SJCRH30 (cell line): ENCODE data around the gene TRIM10. TPM values are rescaled to one million over a fixed set of nuclear protein-coding genes. Genes with fewer than 3 reads are reported as not detected.

ENCODE experiments used
- DNase-seq, 2 experiments: peaks; one replicate each; pipeline ENCODE4 v3.0.0-alpha.2; 2015 to 2020
- H3K27ac ChIP-seq: fragments of 250-450 bp; sonication (Bioruptor Pico); 2 replicates; pipeline ENCODE4 v1.5.1; 2020; ENCODE audit warnings: mild to moderate bottlenecking, moderate library complexity
- H3K27me3 ChIP-seq: fragments of 250-450 bp; sonication (Bioruptor Pico); 2 replicates; pipeline ENCODE4 v1.5.1; 2020; ENCODE audit warnings: mild to moderate bottlenecking, moderate library complexity
- H3K36me3 ChIP-seq: fragments of 250-450 bp; sonication (Bioruptor Pico); 2 replicates; pipeline ENCODE4 v1.5.1; 2020; ENCODE audit warnings: mild to moderate bottlenecking, moderate library complexity
- H3K4me1 ChIP-seq: fragments of 250-450 bp; sonication (Bioruptor Pico); 2 replicates; pipeline ENCODE4 v1.5.1; 2020; ENCODE audit warnings: mild to moderate bottlenecking, moderate library complexity
- H3K4me3 ChIP-seq: fragments of 250-450 bp; sonication (Bioruptor Pico); 2 replicates; pipeline ENCODE4 v1.5.1; 2020; ENCODE audit warnings: mild to moderate bottlenecking, moderate library complexity
- H3K9me3 ChIP-seq: fragments of 250-450 bp; sonication (Bioruptor Pico); replicated peaks from 2 replicates; pipeline ENCODE4 v1.5.1; 2020; ENCODE audit warnings: mild to moderate bottlenecking, moderate library complexity
- total RNA-seq: library from RNA; depleted of rRNA; stranded (reverse); fragments of >200 nt; shearing (Covaris generic); gene quantifications from 2 replicates; pipeline ENCODE4 v1.2.3, GENCODE V29; 2014; rRNA removed

The TRIM10 gene
- total RNA-seq, 1 experiment from 2014 or later = not detected

DNA sequence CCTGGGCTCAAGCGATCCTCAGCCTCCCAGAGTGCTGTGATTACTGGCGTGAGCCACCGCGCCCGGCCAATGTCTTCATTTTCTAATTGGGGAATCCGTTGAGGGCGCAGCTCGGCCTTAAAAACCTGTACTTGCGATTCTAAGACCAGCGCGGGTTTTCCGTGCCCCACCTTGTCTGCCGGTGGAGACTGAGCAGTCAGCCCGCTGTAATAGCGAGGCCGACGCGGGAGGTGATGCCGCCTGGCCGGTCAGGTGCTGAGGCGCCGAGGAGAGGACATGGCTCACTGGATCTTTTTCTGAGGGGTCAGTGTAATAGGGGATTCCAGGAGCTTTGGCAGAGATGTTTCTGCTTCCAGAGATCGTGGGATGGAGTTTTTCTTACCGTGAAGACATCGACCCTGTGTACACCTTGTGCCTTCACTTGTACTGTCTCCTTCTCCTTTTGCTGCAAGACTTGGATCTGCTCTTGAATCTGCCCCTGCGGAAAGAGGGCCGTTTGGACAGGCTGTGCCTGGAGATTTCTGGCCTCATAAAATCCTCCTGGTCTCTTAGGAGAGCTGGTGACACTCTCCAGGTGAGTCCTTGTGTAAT is 49.6 kb downstream of the TRIM10 start:
- DNase-seq = no peak
- Histone ChIP-seq H3K4me3 (no peak overlapping the region), H3K4me1 (no peaks in the 10 kb centered on the region), H3K27me3 (peaks cover 4% of the 10 kb centered on the region; the same call in 1 of the 2 replicates), H3K27ac (no peak overlapping the region), H3K9me3 (no peaks in the 10 kb centered on the region), H3K36me3 (no peaks in the 10 kb centered on the region)

DNA sequence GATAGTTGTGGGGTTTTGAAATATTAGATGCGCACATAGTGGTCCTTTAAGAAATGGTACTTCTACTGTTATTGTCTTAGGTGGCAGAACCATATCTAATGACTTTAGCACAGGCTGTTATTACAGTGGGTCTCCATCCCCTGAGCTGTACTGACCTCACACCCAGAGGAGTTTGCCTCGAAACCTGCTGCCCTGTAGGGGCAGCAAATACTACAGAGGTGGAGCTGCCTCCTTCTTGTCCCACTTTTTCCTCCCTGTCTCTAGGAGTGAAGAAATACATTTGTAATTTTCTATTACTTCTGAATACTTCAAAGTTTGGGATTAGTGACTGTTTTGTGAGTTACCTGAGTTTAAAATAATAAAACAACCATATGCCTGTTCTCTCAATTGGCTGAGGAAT is 56.4 kb downstream of the TRIM10 start:
- no peak for DNase-seq
- Histone ChIP-seq H3K36me3 (no peaks in the 10 kb centered on the region), H3K4me3 (no peak overlapping the region), H3K9me3 (no peaks in the 10 kb centered on the region), H3K27me3 (no peaks in the 10 kb centered on the region), H3K27ac (no peak overlapping the region), H3K4me1 (0 out of 2 replicates have a peak, but pooled peaks cover 4% of the 10 kb centered on the region)

DNA sequence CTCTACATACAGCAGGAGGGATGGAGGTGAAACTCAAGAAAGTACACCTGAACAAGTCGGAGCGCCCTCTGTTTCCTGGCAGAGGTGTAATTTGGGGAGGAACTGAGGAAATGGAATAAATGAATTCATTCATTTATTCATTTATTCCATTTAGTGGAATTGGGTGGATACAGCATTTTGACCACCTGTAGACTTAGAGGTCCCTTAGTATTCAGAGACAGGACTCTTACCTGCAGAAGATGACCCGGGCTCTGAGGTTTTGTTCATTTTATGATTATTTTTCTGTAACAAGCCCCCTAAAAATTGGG is 57.2 kb downstream of the TRIM10 start:
- Histone ChIP-seq H3K27ac (no peak overlapping the region), H3K9me3 (no peaks in the 10 kb centered on the region), H3K4me1 (0 out of 2 replicates have a peak, but pooled peaks cover 4% of the 10 kb centered on the region), H3K4me3 (no peak overlapping the region), H3K36me3 (no peaks in the 10 kb centered on the region), H3K27me3 (no peaks in the 10 kb centered on the region)
- DNase-seq = no peak

DNA sequence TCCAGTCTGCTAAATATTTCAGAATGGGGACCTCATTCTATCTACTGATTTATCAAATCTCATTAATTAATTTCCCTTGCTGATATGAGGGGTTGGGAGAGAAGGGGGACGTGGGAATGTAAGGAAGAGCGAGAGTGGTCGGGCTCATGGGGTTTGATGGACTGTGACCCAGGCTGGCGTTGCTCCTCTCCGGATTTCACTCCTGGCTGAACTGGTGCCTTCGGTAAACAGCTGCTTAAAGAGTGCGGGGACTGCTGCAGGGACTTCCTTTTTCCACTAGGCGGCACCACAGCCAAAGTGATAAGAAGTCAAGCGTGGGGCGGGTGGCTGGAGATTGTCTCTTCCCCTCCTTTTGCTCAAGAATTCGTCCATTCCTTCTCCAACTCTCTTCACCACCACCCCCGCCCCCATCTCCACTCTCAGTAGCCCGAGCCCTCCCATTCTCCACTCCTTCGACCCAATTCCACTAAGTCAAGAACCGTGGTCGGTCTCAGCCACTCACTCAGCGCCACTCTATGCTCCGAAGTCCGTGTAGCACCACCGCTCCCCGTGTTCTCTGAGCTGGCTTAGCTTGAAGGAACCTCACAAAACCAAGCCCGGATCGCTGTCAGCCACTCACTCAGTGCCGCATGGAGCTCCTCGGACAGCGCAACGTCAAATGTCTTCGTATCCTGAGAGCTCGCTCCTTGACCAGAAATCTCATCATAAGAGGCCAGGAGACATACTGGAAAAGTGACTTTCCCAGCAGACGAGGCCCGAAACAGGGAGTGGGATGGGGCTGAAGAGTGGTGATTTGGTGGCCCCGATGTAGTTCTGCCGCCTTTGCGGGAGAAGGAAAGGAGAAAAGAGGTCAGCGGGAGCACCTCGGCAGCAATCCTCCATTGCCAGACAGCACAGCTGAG is 57.8 kb downstream of the TRIM10 start:
- peak overlapping the region; percentile 54 for H3K4me3 ChIP-seq
- H3K9me3 ChIP-seq = no peaks in the 10 kb centered on the region
- H3K36me3 ChIP-seq = no peaks in the 10 kb centered on the region
- no peaks in the 10 kb centered on the region for H3K27me3 ChIP-seq
- DNase-seq = peak; percentile 78 to 92
- H3K4me1 ChIP-seq = peaks cover 4% of the 10 kb centered on the region; the same call in 1 of the 2 replicates
- H3K27ac ChIP-seq = no peak overlapping the region

DNA sequence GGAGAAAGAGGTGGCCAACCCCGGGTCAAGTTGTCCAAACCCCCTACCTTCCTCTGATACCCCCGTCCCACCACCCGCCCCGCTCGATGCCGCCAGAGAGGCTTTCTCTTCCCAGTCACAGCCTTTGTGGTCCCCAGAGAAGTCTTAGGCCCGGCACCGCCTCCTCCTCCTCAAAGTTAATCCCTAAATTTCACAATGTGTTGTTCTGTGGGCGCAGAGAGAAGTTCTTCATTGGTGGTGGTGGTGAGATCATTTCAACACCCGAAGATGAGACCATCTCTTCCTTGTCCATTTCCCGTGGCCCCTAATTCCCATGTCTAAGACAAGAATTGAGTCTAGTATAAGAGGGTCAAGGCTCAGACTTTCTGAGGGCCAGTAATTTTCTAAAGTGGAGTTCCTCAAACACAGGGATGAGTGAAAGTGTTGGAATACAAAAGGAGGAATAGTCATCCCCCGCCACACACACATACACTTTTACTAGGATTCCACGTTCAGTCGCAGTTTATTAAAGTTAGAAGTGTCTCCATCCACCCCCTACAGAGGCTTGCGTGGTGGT is 58.5 kb downstream of the TRIM10 start:
- Histone ChIP-seq H3K4me1 (peaks cover 9% of the 10 kb centered on the region; the same call in 1 of the 2 replicates), H3K27me3 (no peaks in the 10 kb centered on the region), H3K4me3 (peak overlapping the region; percentile 54), H3K27ac (no peak overlapping the region), H3K9me3 (no peaks in the 10 kb centered on the region), H3K36me3 (no peaks in the 10 kb centered on the region)
- peak; percentile 9 to 22 for DNase-seq

Other genes with a start within 250 kb of the TRIM10 start
- 0.08 and 0.22 TPM in 2 replicates for gene HLA-A, start 218.7 kb downstream of the TRIM10 start, total RNA-seq
- 31.0 and 40.6 TPM in 2 replicates for gene POLR1H, start 99.9 kb downstream of the TRIM10 start, total RNA-seq
- 43.5 and 43.9 TPM in 2 replicates for gene PPP1R11, start 94.0 kb downstream of the TRIM10 start, total RNA-seq
- not detected in 2 replicates for gene RNF39, start 85.4 kb downstream of the TRIM10 start, total RNA-seq
- gene TRIM31, start 48.1 kb downstream of the TRIM10 start, total RNA-seq = 0.10 TPM in 1 of 2 replicates, not detected in the other
- gene TRIM40, start 25.1 kb downstream of the TRIM10 start, total RNA-seq = not detected in 2 replicates
- gene TRIM15, start 2.3 kb upstream of the TRIM10 start, total RNA-seq = 0.08 and 0.28 TPM in 2 replicates
- 30.5 and 36.3 TPM in 2 replicates for gene TRIM26, start 52.2 kb upstream of the TRIM10 start, total RNA-seq
- gene TRIM39, start 165.7 kb upstream of the TRIM10 start, total RNA-seq = 5.9 and 8.7 TPM in 2 replicates
- 38.0 and 52.4 TPM in 2 replicates for gene RPP21, start 183.9 kb upstream of the TRIM10 start, total RNA-seq